ENCODE results near the gene ZNF275.
"Not testable (repeated sequence)": the region's sequence is repeated elsewhere in the genome, so short reads cannot be mapped to it uniquely, and the experiment has no call there.

The ZNF275 gene

GRCh38 chrX:153388722-153389459 lies 54.9 kb downstream of the ZNF275 start:
- DNase-seq, result no peak

GRCh38 chrX:153389460-153389768 lies 55.5 kb downstream of the ZNF275 start:
- DNase-seq, result not testable (repeated sequence)

- no peak for DNase-seq
Measured at GRCh38 chrX:153392642-153393321, 58.8 kb downstream of the ZNF275 start.

GRCh38 chrX:153394612-153395011 lies 60.7 kb downstream of the ZNF275 start:
- DNase-seq, result no peak

- DNase-seq, result no peak
Measured at GRCh38 chrX:153395613-153396319, 61.8 kb downstream of the ZNF275 start.

- DNase-seq, result no peak
Measured at GRCh38 chrX:153396320-153397195, 62.6 kb downstream of the ZNF275 start.

- no peak for DNase-seq
Measured at GRCh38 chrX:153397256-153397960, 63.5 kb downstream of the ZNF275 start.

- DNase-seq, result no peak
Measured at GRCh38 chrX:153398275-153398960, 64.5 kb downstream of the ZNF275 start.

GRCh38 chrX:153400146-153401132 lies 66.5 kb downstream of the ZNF275 start:
- DNase-seq, result no peak

- DNase-seq, result no peak
Measured at GRCh38 chrX:153401133-153401764, 67.3 kb downstream of the ZNF275 start, which contains the start of gene PNMA6E. TSS of gene PNMA6E (minus strand) at chrX:153401350. CDS start at chrX:153398849, 2,501 bp downstream.
